NT2/D1 (cell line): Measurements from ENCODE around the gene CHRNB1.

Experiments
- DNase-seq: peaks from one replicate; pipeline ENCODE4 v3.0.0-alpha.2; 2011; ENCODE audit warnings: low read depth, low spot score
- H3K27me3 ChIP-seq: 2 replicates; pipeline ENCODE4 v1.6.0; 2011; ENCODE audit warnings: mild to moderate bottlenecking; ENCODE audit not compliant: insufficient read length, insufficient read depth
- H3K36me3 ChIP-seq: 2 replicates; pipeline ENCODE4 v1.6.1; 2011; ENCODE audit warnings: mild to moderate bottlenecking, low read length, mixed read lengths; ENCODE audit not compliant: insufficient read depth, insufficient read length
- H3K4me1 ChIP-seq: 2 replicates; pipeline ENCODE4 v1.5.1; 2011; ENCODE audit not compliant: insufficient read depth, insufficient read length
- H3K4me3 ChIP-seq: 2 replicates; pipeline ENCODE4 v1.5.1; 2011; ENCODE audit warnings: low read depth; ENCODE audit not compliant: insufficient read length
- H3K9ac ChIP-seq: 2 replicates; pipeline ENCODE4 v1.6.0; 2011; ENCODE audit warnings: low read depth; ENCODE audit not compliant: insufficient read length
- H3K9me3 ChIP-seq: 2 replicates; pipeline ENCODE4 v1.5.1; 2011; ENCODE audit warnings: mild to moderate bottlenecking, low read length; ENCODE audit not compliant: insufficient read depth
- SUZ12 ChIP-seq: IDR thresholded peaks from 2 replicates; pipeline ENCODE4 v1.6.1; 2011; ENCODE audit not compliant: insufficient read length, insufficient read depth; ENCODE audit errors: extremely low read depth
- YY1 ChIP-seq: IDR thresholded peaks from 2 replicates; pipeline ENCODE4 v1.6.1; 2011; ENCODE audit not compliant: insufficient read length, insufficient read depth
- ZNF274 ChIP-seq: IDR thresholded peaks from 2 replicates; pipeline ENCODE4 v1.6.1; 2011; ENCODE audit warnings: mild to moderate bottlenecking, low read depth, low read length

CHRNB1 gene

GRCh38 chr17:7503521-7503920 lies 58.7 kb downstream of the CHRNB1 start:
- Histone ChIP-seq H3K9me3 (no peaks in the 10 kb centered on the region), H3K4me3 (no peak overlapping the region), H3K27me3 (no peaks in the 10 kb centered on the region), H3K4me1 (no peaks in the 10 kb centered on the region), H3K36me3 (peaks cover 84% of the 10 kb centered on the region), H3K9ac (no peak overlapping the region)
- no peak for DNase-seq
- TF ChIP-seq YY1 (no peak), SUZ12 (no peak), ZNF274 (no peak)
